Measurements from ENCODE around the gene CYP2C19.
"Not testable (repeated sequence)": the region's sequence is repeated elsewhere in the genome, so short reads cannot be mapped to it uniquely, and the experiment has no call there.

Gene CYP2C19

DNA sequence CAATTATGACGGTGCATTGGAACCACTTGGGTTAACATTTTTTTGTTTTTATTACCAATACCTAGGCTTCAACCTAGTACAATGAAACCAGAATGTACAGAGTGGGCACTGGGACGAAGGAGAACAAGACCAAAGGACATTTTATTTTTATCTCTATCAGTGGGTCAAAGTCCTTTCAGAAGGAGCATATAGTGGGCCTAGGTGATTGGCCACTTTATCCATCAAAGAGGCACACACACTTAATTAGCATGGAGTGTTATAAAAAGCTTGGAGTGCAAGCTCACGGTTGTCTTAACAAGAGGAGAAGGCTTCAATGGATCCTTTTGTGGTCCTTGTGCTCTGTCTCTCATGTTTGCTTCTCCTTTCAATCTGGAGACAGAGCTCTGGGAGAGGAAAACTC lies at the start of gene CYP2C19:
Gene CYP2C19, plus strand, starts transcription at position 289 of the 400 bp plus-strand sequence. Its CDS starts 25 bp downstream, at position 314.
- TF ChIP-seq JUND (IDR thresholded peaks at IDR 0.05; ENCODE audit: low read depth), result no peak
- no peak for DNase-seq (ENCODE audit: low read depth in 1 of 2, low spot score in 1 of 2)
- in situ Hi-C loops (cut with HindIII; ENCODE audit: low pct_unique_long_range_greater_than_20kb, low sequenced_read_pairs), result no loop called here

DNA sequence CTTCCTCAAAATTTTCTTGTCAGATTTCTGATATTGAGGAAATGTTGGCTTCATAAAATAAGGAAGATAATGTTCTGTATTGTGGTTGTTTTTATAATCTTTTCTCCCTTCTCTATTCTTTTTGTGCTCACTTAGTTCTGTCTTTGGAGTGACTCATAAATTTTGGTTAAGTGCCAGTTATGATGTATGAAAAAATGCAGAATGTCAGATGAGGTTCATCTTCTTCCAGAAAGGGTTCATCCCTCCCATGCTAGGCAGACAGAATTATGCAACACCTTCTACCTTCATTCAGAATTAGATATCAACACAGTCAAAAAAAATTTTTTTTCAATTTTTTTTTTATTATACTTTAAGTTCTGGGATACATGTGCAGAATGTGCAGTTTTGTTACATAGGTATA lies 36.6 kb upstream of the CYP2C19 start:
- in situ Hi-C loops (cut with HindIII; ENCODE audit: low pct_unique_long_range_greater_than_20kb, low sequenced_read_pairs), result no loop called here
- no peak for DNase-seq (ENCODE audit: low read depth in 1 of 2, low spot score in 1 of 2)
- TF ChIP-seq JUND (IDR thresholded peaks at IDR 0.05; ENCODE audit: low read depth), result no peak

- in situ Hi-C loops (cut with HindIII; ENCODE audit: low pct_unique_long_range_greater_than_20kb, low sequenced_read_pairs), result no loop called here
- DNase-seq (ENCODE audit: low read depth in 1 of 2, low spot score in 1 of 2), result no peak
- TF ChIP-seq JUND (IDR thresholded peaks at IDR 0.05; ENCODE audit: low read depth), result no peak
Measured at GRCh38 chr10:94735197-94735596, 27.3 kb upstream of the CYP2C19 start.

- no peak for TF ChIP-seq JUND (IDR thresholded peaks at IDR 0.05; ENCODE audit: low read depth)
- DNase-seq (ENCODE audit: low read depth in 1 of 2, low spot score in 1 of 2), result no peak
- in situ Hi-C loops (cut with HindIII; ENCODE audit: low pct_unique_long_range_greater_than_20kb, low sequenced_read_pairs), result no loop called here
Measured at GRCh38 chr10:94738588-94738987, 23.9 kb upstream of the CYP2C19 start.

GRCh38 chr10:94747137-94747536 lies 15.3 kb upstream of the CYP2C19 start:
- TF ChIP-seq JUND (IDR thresholded peaks at IDR 0.05; ENCODE audit: low read depth), result no peak
- in situ Hi-C loops (cut with HindIII; ENCODE audit: low pct_unique_long_range_greater_than_20kb, low sequenced_read_pairs), result no loop called here
- DNase-seq (ENCODE audit: low read depth in 1 of 2, low spot score in 1 of 2), result no peak

- DNase-seq (ENCODE audit: low read depth in 1 of 2, low spot score in 1 of 2), result no peak
- in situ Hi-C loops (cut with HindIII; ENCODE audit: low pct_unique_long_range_greater_than_20kb, low sequenced_read_pairs), result no loop called here
- TF ChIP-seq JUND (IDR thresholded peaks at IDR 0.05; ENCODE audit: low read depth), result no peak
Measured at GRCh38 chr10:94747838-94748237, 14.6 kb upstream of the CYP2C19 start.

DNA sequence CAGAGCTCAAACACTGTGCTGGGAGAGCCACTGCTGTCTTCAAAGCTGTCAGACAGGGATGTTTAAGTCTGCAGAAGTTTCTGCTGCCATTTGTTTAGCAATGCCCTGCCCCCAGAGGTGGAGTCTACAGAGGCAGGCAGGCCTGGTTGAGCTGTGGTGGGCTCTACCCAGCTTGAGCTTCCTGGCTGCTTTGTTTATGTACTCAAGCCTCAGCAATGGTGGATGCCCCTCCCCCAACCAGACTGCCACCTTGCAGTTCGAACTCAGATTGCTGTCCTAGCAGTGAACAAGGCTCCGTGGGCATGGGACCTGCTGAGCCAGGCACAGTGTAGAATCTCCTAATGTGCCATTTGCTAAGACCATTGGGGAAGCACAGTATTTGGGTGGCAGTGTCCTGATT lies 4.6 kb upstream of the CYP2C19 start:
- in situ Hi-C loops (cut with HindIII; ENCODE audit: low pct_unique_long_range_greater_than_20kb, low sequenced_read_pairs), result no loop called here
- no peak for TF ChIP-seq JUND (IDR thresholded peaks at IDR 0.05; ENCODE audit: low read depth)
- DNase-seq (ENCODE audit: low read depth in 1 of 2, low spot score in 1 of 2), result no peak

GRCh38 chr10:94760586-94761178 lies 1.8 kb upstream of the CYP2C19 start:
- in situ Hi-C loops (cut with HindIII; ENCODE audit: low pct_unique_long_range_greater_than_20kb, low sequenced_read_pairs), result no loop called here
- TF ChIP-seq JUND (IDR thresholded peaks at IDR 0.05; ENCODE audit: low read depth), result no peak
- no peak for DNase-seq (ENCODE audit: low read depth in 1 of 2, low spot score in 1 of 2)

DNA sequence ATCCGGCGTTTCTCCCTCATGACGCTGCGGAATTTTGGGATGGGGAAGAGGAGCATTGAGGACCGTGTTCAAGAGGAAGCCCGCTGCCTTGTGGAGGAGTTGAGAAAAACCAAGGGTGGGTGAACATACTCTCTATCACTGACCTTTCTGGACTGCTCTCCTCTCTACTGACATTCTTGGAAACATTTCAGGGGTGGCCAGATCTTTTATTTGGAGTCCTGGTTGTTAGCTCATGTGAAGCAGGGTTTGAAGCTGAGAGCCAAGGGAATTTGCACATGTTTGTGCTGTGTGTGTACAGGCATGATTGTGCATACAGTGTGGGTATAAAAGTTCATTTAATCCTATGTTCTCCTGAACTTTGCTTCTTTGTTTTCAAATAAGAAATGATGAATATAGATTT lies 12.9 kb downstream of the CYP2C19 start:
- in situ Hi-C loops (cut with HindIII; ENCODE audit: low pct_unique_long_range_greater_than_20kb, low sequenced_read_pairs), result not testable (repeated sequence)

DNA sequence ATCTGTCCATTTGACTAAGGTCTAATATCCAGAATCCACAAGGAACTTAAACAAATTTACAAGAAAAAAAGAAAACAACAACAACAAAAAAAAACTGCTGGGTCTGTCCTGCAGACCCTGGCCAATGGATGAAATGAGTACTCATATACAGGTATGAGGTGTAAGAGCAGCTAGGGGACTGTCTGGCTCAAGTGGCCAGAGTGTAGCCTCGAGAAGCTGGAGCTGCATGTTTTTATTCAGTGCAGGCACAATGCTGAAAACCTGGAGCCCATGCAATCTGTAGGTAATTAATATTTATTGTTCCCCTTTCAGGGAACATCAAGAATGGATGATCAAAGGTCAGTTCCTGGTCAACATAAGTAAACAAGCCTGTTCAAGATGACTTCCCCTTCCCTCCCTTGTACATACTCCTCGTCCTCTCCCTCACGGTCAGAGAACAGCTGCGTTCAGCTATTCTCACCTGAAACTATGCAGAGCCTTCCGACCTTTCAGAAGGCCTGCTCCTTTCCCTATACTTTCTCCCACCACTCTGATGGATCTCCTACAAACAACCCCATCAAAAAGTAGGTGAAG lies 15.5 kb downstream of the CYP2C19 start:
- no peak for TF ChIP-seq JUND (IDR thresholded peaks at IDR 0.05; ENCODE audit: low read depth)
- in situ Hi-C loops (cut with HindIII; ENCODE audit: low pct_unique_long_range_greater_than_20kb, low sequenced_read_pairs), result no loop called here
- DNase-seq (ENCODE audit: low read depth in 1 of 2, low spot score in 1 of 2), result no peak

More for the DNA sequence above, 12.9 kb downstream of the CYP2C19 start:
- DNase-seq (ENCODE audit: low read depth in 1 of 2, low spot score in 1 of 2), result not testable (repeated sequence)

GRCh38 chr10:94780844-94781243 lies 18.4 kb downstream of the CYP2C19 start:
- in situ Hi-C loops (cut with HindIII; ENCODE audit: low pct_unique_long_range_greater_than_20kb, low sequenced_read_pairs), result no loop called here
- no peak for DNase-seq (ENCODE audit: low read depth in 1 of 2, low spot score in 1 of 2)
- TF ChIP-seq JUND (IDR thresholded peaks at IDR 0.05; ENCODE audit: low read depth), result no peak

DNA sequence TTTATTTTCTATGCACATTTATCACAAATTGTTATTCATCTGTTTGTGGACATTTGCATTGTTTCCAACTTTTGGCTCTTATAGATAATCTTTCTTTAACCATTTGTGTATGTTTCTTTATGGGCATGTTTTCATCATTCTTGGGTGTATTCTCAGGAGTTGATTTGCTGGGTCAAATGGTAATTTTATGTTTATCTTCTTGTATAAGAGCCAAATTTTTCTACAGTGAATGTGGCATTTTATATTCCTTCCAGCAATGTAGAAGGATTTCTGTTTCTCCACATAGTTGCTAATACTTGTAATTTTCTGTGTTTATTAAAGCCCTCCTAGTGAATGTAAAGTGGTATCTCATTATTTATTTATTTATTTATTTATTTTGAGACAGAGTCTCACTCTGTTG lies 21.8 kb downstream of the CYP2C19 start:
- in situ Hi-C loops (cut with HindIII; ENCODE audit: low pct_unique_long_range_greater_than_20kb, low sequenced_read_pairs), result no loop called here
- no peak for DNase-seq (ENCODE audit: low read depth in 1 of 2, low spot score in 1 of 2)

DNA sequence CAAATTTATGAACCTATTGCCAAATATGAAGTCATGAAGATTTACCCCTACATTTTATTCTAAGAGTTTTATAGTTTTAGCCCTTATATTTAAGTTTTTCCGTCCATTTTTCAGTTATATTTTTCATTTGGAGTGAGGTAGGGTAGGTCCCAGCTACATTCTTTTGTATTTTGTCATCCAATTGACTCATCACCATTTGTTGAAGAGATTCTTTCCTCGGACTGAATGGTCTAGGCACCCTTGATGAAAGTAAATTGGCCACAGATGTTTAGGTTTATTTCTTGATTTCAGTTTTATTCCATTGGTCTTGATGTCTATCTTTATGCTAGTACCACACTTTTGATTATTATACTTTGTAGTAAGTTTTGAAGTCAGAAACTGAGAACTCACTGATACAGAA lies 22.7 kb downstream of the CYP2C19 start:
- DNase-seq (ENCODE audit: low read depth in 1 of 2, low spot score in 1 of 2), result no peak
- no peak for TF ChIP-seq JUND (IDR thresholded peaks at IDR 0.05; ENCODE audit: low read depth)
- in situ Hi-C loops (cut with HindIII; ENCODE audit: low pct_unique_long_range_greater_than_20kb, low sequenced_read_pairs), result no loop called here

More for the DNA sequence above, 21.8 kb downstream of the CYP2C19 start:
- TF ChIP-seq JUND (IDR thresholded peaks at IDR 0.05; ENCODE audit: low read depth), result no peak

DNA sequence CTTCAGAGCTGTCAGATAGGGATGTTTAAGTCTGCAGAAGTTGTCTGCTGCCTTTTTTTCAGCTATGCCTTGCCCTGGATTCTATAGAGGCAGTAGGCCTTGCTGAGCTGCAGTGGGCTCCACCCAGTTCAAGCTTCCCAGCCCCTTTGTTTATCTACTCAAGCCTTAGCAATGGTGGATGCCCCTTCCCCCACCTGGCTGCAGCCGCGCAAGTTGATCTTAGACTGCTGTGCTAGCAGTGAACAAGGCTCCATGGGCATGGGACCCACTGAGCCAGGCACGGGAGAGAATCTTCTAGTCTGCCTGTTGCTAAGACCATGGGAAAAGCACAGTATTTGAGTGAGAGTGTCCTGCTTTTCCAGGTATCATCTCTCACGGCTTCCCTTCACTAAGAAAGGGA lies 38.1 kb downstream of the CYP2C19 start:
- in situ Hi-C loops (cut with HindIII; ENCODE audit: low pct_unique_long_range_greater_than_20kb, low sequenced_read_pairs); DNase-seq (ENCODE audit: low read depth in 1 of 2, low spot score in 1 of 2): not testable (repeated sequence)

Data from T47D (cell line).